ENCODE data around the gene KLC1. TPM values are rescaled to one million over a fixed set of nuclear protein-coding genes. Genes with fewer than 3 reads are reported as not detected.
A peak's percentile ranks its signal among the peaks of the same experiment; 100 is the strongest.

KLC1 gene
- total RNA-seq, 1 donor from 2014 or later, result 155 TPM

- Mint-ChIP-seq H3K27ac (no peak overlapping the region), H3K27me3 (no peaks in the 10 kb centered on the region), H3K9me3 (no peaks in the 10 kb centered on the region), H3K4me3 (no peak overlapping the region), H3K36me3 (ENCODE audit: low read depth) (peaks cover 11% of the 10 kb centered on the region), H3K4me1 (no peaks in the 10 kb centered on the region)
- intact Hi-C loops (cut with micrococcal nuclease), result no loop called here
- no peak for DNase-seq
Observed at GRCh38 chr14:103734081-103734888, 105.3 kb downstream of the KLC1 start.

DNA sequence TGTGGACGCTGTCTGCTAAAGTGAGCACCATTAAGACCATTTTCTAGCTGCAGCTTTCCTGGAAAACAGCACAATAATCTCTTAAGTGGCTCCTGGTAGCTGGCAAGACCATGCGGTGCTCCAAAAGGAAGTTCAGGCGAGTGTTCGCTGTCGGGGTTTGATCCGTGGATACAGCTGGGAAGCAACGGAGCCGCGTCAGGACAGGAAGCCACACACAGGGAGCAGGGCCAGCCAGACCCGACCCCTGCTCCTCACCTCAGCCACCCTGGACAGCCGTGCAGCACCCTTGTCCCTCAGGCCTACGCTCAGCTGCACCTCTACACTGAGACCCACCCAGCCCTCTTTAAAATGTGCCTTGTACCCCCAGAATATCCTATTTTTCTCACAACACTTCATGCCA, 106.0 kb downstream of the KLC1 start:
- H3K4me1 Mint-ChIP-seq, result no peaks in the 10 kb centered on the region
- H3K36me3 Mint-ChIP-seq (ENCODE audit: low read depth), result peaks cover 5% of the 10 kb centered on the region
- intact Hi-C loops (cut with micrococcal nuclease), result no loop called here
- no peaks in the 10 kb centered on the region for H3K27me3 Mint-ChIP-seq
- no peak overlapping the region for H3K27ac Mint-ChIP-seq
- no peak overlapping the region for H3K4me3 Mint-ChIP-seq
- no peaks in the 10 kb centered on the region for H3K9me3 Mint-ChIP-seq
- no peak for DNase-seq

GRCh38 chr14:103735439-103735814, 106.4 kb downstream of the KLC1 start:
- Mint-ChIP-seq H3K27me3 (no peaks in the 10 kb centered on the region), H3K9me3 (no peaks in the 10 kb centered on the region), H3K4me3 (no peak overlapping the region), H3K4me1 (no peaks in the 10 kb centered on the region), H3K27ac (no peak overlapping the region), H3K36me3 (ENCODE audit: low read depth) (peaks cover 5% of the 10 kb centered on the region)
- intact Hi-C loops (cut with micrococcal nuclease), result no loop called here
- no peak for DNase-seq

- H3K27me3 Mint-ChIP-seq, result no peaks in the 10 kb centered on the region
Observed at GRCh38 chr14:103735815-103736545, 107.0 kb downstream of the KLC1 start.

GRCh38 chr14:103736546-103737431, 107.8 kb downstream of the KLC1 start:
- Mint-ChIP-seq H3K27ac (no peak overlapping the region), H3K27me3 (no peaks in the 10 kb centered on the region), H3K4me3 (no peak overlapping the region), H3K4me1 (no peaks in the 10 kb centered on the region), H3K36me3 (ENCODE audit: low read depth) (peaks cover 5% of the 10 kb centered on the region), H3K9me3 (no peaks in the 10 kb centered on the region)
- DNase-seq, result no peak
- intact Hi-C loops (cut with micrococcal nuclease), result no loop called here

More at GRCh38 chr14:103735815-103736545, 107.0 kb downstream of the KLC1 start:
- H3K4me3 Mint-ChIP-seq, result no peak overlapping the region
- no peaks in the 10 kb centered on the region for H3K4me1 Mint-ChIP-seq
- H3K9me3 Mint-ChIP-seq, result no peaks in the 10 kb centered on the region
- no peak for DNase-seq
- no peak overlapping the region for H3K27ac Mint-ChIP-seq
- peaks cover 5% of the 10 kb centered on the region for H3K36me3 Mint-ChIP-seq (ENCODE audit: low read depth)
- intact Hi-C loops (cut with micrococcal nuclease), result no loop called here

- Mint-ChIP-seq H3K4me3 (no peak overlapping the region), H3K9me3 (no peaks in the 10 kb centered on the region), H3K36me3 (ENCODE audit: low read depth) (peaks cover 5% of the 10 kb centered on the region), H3K27me3 (no peaks in the 10 kb centered on the region), H3K4me1 (no peaks in the 10 kb centered on the region), H3K27ac (no peak overlapping the region)
- no peak for DNase-seq
- intact Hi-C loops (cut with micrococcal nuclease), result no loop called here
Observed at GRCh38 chr14:103737432-103738045, 108.5 kb downstream of the KLC1 start.

- DNase-seq, result no peak
- H3K27ac Mint-ChIP-seq, result no peak overlapping the region
- intact Hi-C loops (cut with micrococcal nuclease), result no loop called here
- no peaks in the 10 kb centered on the region for H3K27me3 Mint-ChIP-seq
- peaks cover 3% of the 10 kb centered on the region for H3K36me3 Mint-ChIP-seq (ENCODE audit: low read depth)
- H3K4me1 Mint-ChIP-seq, result no peaks in the 10 kb centered on the region
- no peak overlapping the region for H3K4me3 Mint-ChIP-seq
- H3K9me3 Mint-ChIP-seq, result no peaks in the 10 kb centered on the region
Observed at GRCh38 chr14:103738166-103738565, 109.2 kb downstream of the KLC1 start.

DNA sequence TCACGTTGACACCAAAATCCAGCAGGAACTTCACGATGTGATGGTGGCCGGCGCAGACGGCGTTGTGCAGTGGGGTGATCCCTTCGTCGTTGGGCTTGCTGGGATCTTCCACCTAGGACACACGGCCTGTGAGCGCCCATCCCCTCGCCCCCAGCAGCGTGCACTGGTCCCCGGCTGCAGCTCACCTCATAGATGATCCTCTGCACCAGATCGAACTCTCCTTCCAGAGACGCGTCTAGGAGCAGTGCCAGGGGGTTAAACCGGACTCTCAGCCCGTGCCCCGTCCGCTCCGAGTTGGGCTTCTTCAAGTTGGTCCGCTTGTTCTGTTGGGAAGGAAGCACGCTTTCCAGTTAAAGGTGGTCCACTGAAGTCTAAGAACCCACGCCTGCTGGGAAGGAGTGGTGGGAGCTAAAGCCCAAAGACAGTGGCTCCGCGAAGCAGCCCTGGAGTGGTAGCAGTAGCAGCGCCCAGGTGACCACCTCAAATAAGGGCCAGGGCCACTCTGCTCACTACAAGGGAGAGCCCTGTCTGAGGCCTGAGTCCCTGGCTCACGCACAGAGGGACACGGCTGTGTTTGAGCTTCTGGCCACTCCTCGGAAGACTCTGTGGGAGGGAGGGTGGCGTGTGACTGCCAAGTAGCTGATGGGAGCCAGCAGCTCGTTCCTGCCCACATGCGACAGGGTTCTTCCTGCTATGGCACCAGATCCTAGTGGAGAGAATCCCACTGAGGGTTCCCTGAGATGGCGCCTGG, 109.9 kb downstream of the KLC1 start:
- DNase-seq, result no peak
- no peak overlapping the region for H3K27ac Mint-ChIP-seq
- H3K27me3 Mint-ChIP-seq, result no peaks in the 10 kb centered on the region
- no peak overlapping the region for H3K4me3 Mint-ChIP-seq
- H3K9me3 Mint-ChIP-seq, result no peaks in the 10 kb centered on the region
- no peaks in the 10 kb centered on the region for H3K4me1 Mint-ChIP-seq
- intact Hi-C loops (cut with micrococcal nuclease), result no loop called here
- H3K36me3 Mint-ChIP-seq (ENCODE audit: low read depth), result no peaks in the 10 kb centered on the region

DNA sequence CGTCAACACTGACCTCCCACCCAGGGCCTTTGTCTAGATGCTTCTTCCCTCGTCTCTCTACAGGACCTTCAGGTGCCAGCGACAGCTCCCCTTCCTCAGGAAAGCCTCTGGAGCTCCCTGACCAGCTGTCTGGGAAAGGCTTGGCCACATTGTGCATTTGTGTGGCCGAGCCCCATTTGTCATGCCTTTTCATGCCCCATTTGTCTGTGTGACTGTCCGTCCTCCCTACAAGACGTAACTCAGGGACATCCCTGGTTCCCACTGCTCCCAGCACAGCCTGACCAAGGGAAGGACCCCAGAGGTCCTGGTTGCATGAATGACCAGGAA, 110.4 kb downstream of the KLC1 start:
- intact Hi-C loops (cut with micrococcal nuclease), result no loop called here
- H3K4me3 Mint-ChIP-seq, result no peak overlapping the region
- H3K4me1 Mint-ChIP-seq, result no peaks in the 10 kb centered on the region
- H3K36me3 Mint-ChIP-seq (ENCODE audit: low read depth), result no peaks in the 10 kb centered on the region
- no peaks in the 10 kb centered on the region for H3K27me3 Mint-ChIP-seq
- H3K27ac Mint-ChIP-seq, result peak overlapping the region; percentile 8
- no peaks in the 10 kb centered on the region for H3K9me3 Mint-ChIP-seq
- no peak for DNase-seq

GRCh38 chr14:103739793-103740501, 110.9 kb downstream of the KLC1 start:
- Mint-ChIP-seq H3K4me1 (no peaks in the 10 kb centered on the region), H3K27me3 (no peaks in the 10 kb centered on the region), H3K36me3 (ENCODE audit: low read depth) (no peaks in the 10 kb centered on the region)

GRCh38 chr14:103740991-103741689, 112.1 kb downstream of the KLC1 start:
- intact Hi-C loops (cut with micrococcal nuclease), result no loop called here
- no peak for DNase-seq
- no peaks in the 10 kb centered on the region for H3K27me3 Mint-ChIP-seq
- no peaks in the 10 kb centered on the region for H3K4me1 Mint-ChIP-seq
- H3K36me3 Mint-ChIP-seq (ENCODE audit: low read depth), result no peaks in the 10 kb centered on the region
- no peak overlapping the region for H3K4me3 Mint-ChIP-seq
- H3K9me3 Mint-ChIP-seq, result no peaks in the 10 kb centered on the region
- H3K27ac Mint-ChIP-seq, result no peak overlapping the region

More at GRCh38 chr14:103739793-103740501, 110.9 kb downstream of the KLC1 start:
- H3K27ac Mint-ChIP-seq, result peak overlapping the region; percentile 8
- DNase-seq, result no peak
- H3K9me3 Mint-ChIP-seq, result no peaks in the 10 kb centered on the region
- no peak overlapping the region for H3K4me3 Mint-ChIP-seq
- intact Hi-C loops (cut with micrococcal nuclease), result no loop called here

DNA sequence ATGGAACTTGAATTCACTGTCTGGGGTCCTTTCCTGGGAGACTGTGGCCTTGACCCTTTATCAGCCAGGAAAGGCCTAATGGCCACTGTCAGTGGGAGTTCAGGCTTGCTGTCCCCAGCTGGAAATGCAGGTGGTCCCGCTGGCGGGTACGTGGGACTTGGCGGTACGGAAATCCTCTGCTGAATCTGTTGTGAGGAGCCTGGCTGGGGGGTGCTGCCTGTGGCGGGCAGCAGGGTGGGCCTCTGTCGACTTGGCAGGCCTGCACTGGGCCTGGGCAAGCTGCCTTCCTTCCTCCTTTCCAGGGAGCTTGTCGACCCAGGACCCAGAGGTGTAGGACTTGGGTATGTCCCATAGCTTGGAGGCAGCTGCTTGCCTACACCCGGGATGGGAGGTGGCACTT, 112.9 kb downstream of the KLC1 start:
- no peak for DNase-seq
- Mint-ChIP-seq H3K36me3 (ENCODE audit: low read depth) (no peaks in the 10 kb centered on the region), H3K27ac (no peak overlapping the region), H3K4me1 (no peaks in the 10 kb centered on the region), H3K4me3 (no peak overlapping the region), H3K9me3 (no peaks in the 10 kb centered on the region), H3K27me3 (no peaks in the 10 kb centered on the region)
- intact Hi-C loops (cut with micrococcal nuclease), result no loop called here
